Fibroblast of peridontal ligament (primary cell): Measurements from ENCODE around the gene THAP3.

Experiments used
- DNase-seq: peaks from one replicate; pipeline ENCODE4 v3.0.0-alpha.2; 2010; ENCODE audit errors: extremely low read depth

THAP3 gene

DNA sequence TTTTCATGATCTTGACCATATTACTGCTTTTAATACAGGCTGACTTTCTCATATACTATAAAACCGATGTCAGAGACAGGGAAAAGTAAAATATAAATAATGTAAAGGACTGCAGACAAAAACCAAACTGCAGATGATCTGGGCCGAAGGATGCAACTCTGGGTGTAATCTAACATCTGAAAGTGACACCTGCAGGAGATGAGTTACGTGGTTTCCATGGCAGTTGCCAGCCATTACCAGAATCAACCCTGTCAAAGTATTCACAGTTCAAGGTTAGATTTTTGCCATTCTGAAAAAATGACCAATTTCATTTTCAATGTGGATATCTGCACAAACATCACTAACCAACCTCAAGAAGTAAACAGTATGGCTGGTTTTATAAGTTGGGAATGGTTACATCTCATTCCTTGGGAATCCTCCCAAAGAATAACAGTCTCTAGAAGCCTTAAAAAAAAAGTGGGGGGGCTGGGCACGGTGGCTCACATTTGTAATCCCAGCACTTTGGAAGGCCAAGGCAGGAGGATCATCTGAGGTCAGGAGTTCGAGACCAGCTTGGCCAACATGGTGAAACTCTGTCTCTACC lies 49.2 kb downstream of the THAP3 start:
- no peak for DNase-seq

GRCh38 chr1:6674771-6675170 lies 50.1 kb downstream of the THAP3 start:
- no peak for DNase-seq

DNA sequence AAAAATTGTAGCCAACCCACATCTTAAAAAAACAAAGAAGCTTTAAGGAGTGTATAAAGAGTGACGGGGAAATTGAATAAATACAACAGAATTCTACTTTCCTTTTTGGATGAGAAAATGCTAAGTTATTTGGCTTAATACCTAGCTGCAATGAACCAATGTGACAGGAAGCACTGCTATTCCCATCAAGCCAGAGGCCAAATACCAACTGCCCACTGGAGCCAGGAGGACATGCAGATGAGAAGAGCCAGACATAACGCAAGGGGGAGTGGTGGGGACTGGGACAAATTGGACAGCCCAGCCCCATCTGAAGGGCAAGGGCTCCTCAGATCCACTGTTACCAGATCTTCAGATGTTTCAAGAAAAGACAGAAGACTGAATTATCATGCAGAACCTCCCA lies 51.3 kb downstream of the THAP3 start:
- no peak for DNase-seq
